OCI-LY7 (cell line): ENCODE data around the gene CIAO2B. TPM values are rescaled to one million over a fixed set of nuclear protein-coding genes. Genes with fewer than 3 reads are reported as not detected.

Experiments used
- BruUV-seq: library from RNA; stranded (reverse); fragments of 400-500 nt; replicated peaks from 2 replicates; lab custom pipeline; 2021; lab: Mats Ljungman, UMichigan
- CTCF ChIA-PET: fragments of 300-600 bp; sonication (Branson Sonifier 250); formaldehyde crosslinking; loops from one replicate; lab custom pipeline; 2022; ENCODE audit warnings: antibody characterized with exemption; ENCODE audit not compliant: unreplicated experiment; lab: Charles Lee
- POLR2A ChIA-PET: fragments of 300-600 bp; sonication (Branson Sonifier 250); formaldehyde crosslinking; loops from one replicate; lab custom pipeline; 2022; ENCODE audit warnings: antibody characterized with exemption; lab: Charles Lee
- DNase-seq: peaks from one replicate; pipeline ENCODE4 v3.0.0-alpha.2; 2015; ENCODE audit warnings: low spot score
- H2AFZ ChIP-seq: fragments of 200-600 bp; sonication (generic), shearing (Covaris generic); 2 replicates; pipeline ENCODE4 v1.6.1; 2014; ENCODE audit warnings: mild to moderate bottlenecking, antibody characterized with exemption, low read length, moderate library complexity
- H3K27ac ChIP-seq: fragments of 200-600 bp; sonication (generic); 2 replicates; pipeline ENCODE4 v1.5.1; 2014; ENCODE audit warnings: mixed run types, low read depth, mild to moderate bottlenecking, moderate library complexity, low read length, inconsistent platforms; ENCODE audit not compliant: poor library complexity, severe bottlenecking
- H3K36me3 ChIP-seq: fragments of 200-600 bp; sonication (generic); 2 replicates; pipeline ENCODE4 v1.6.1; 2014; ENCODE audit warnings: mild to moderate bottlenecking, antibody characterized with exemption, low read length, moderate library complexity, mixed read lengths; ENCODE audit not compliant: insufficient read depth
- H3K4me1 ChIP-seq: fragments of 200-600 bp; sonication (generic); 2 replicates; pipeline ENCODE4 v1.5.1; 2014; ENCODE audit warnings: mild to moderate bottlenecking, low read length; ENCODE audit not compliant: insufficient read depth, poor library complexity, severe bottlenecking
- H3K4me2 ChIP-seq: fragments of 200-600 bp; sonication (generic); 2 replicates; pipeline ENCODE4 v1.6.1; 2014; ENCODE audit warnings: mild to moderate bottlenecking, low read length
- H3K4me3 ChIP-seq: fragments of 200-600 bp; sonication (generic); 2 replicates; pipeline ENCODE4 v1.5.1; 2014; ENCODE audit warnings: mild to moderate bottlenecking, low read depth, low read length; ENCODE audit not compliant: poor library complexity, severe bottlenecking
- H3K79me2 ChIP-seq: fragments of 200-600 bp; sonication (generic); 2 replicates; pipeline ENCODE4 v1.6.1; 2016; ENCODE audit warnings: low read depth, mild to moderate bottlenecking, low read length, moderate library complexity, mixed read lengths; ENCODE audit not compliant: insufficient read depth
- H3K9me2 ChIP-seq: fragments of 200-600 bp; sonication (generic); 2 replicates; pipeline ENCODE4 v1.6.1; 2016; ENCODE audit warnings: mild to moderate bottlenecking, low read length, mixed read lengths; ENCODE audit not compliant: insufficient read depth
- H3K9me3 ChIP-seq: fragments of 200-600 bp; sonication (generic); 2 replicates; pipeline ENCODE4 v1.6.1; 2014; ENCODE audit warnings: mild to moderate bottlenecking, mixed run types, low read length, mixed read lengths
- H4K20me1 ChIP-seq: fragments of 200-600 bp; sonication (generic); 2 replicates; pipeline ENCODE4 v1.6.1; 2014; ENCODE audit warnings: mild to moderate bottlenecking, antibody characterized with exemption, low read length, moderate library complexity, mixed read lengths; ENCODE audit not compliant: insufficient read depth
- EZH2phosphoT487 ChIP-seq: fragments of 200-600 bp; sonication (generic); IDR thresholded peaks from 2 replicates; pipeline ENCODE4 v1.6.1; 2018; ENCODE audit warnings: low read depth, borderline replicate concordance, mild to moderate bottlenecking, mixed run types, antibody characterized with exemption, low read length, moderate library complexity, mixed read lengths
- intact Hi-C: fragments of 100-400 bp; cut with micrococcal nuclease; formaldehyde crosslinking; loops from one replicate; pipeline ENCODE4 v1.10.0; 2022; ENCODE audit not compliant: unreplicated experiment
- total RNA-seq, 2 experiments: library from RNA; depleted of rRNA in 1 of 2; stranded (reverse); fragments of >200 nt in 1 of 2; shearing (Covaris generic) in 1 of 2; gene quantifications; 2 replicates each; pipeline ENCODE4 v1.2.3, GENCODE V29; 2014 to 2022
- TF ChIP-seq, protein P1 (sequence below): fragments of 200-600 bp; sonication (generic); conservative IDR thresholded peaks from 2 replicates; pipeline ENCODE4 v1.5.1; 2014; ENCODE audit warnings: mild to moderate bottlenecking, antibody characterized with exemption, low read length, moderate library complexity, mixed read lengths

Gene CIAO2B
- total RNA-seq, 2 experiments from 2014 or later = 76.4 to 133 TPM

DNA sequence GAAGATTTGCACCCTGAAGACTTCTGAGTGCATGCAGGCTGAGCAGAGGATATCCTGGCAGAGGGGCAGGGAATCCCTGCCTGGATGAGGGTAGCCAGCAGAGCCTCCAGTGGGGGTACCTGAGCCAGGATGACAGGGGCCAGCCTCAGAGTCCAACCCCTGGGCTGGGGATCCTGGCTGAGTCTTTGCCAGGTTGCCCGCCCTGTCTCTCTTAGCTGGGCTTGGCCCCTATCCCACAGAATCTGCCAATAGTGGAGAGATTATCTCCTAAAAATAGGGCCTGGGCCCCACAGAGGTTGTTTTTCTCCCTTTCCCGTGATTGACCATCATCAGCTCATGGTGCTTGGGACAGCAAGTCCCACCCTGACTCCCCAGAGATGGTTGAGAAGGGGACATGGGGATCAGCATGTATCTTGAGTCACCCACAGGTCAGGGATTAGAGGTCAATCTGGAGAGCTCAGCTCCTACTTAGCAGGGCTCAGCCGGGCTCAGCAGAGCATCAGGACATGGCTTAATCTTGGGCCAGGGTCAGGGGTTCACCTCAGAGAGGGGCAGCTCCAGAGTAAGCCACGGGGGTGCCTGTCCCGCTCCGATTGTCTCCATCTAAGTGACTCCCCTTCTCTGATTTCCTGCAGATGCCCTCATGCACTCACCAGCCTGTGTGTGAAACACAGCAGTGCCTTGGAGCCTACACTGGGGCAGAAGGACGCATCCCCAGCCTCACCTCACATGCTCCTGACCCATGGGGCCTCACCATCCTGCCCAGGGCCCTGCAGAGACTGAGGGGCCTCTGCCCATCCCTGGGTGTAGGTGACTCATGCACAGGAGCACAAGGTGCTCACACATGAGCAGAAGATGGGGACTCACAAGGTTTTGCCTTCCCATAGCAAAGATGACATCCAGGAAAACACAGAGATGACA lies 27.0 kb downstream of the CIAO2B start:
- TF ChIP-seq, protein P1, sequence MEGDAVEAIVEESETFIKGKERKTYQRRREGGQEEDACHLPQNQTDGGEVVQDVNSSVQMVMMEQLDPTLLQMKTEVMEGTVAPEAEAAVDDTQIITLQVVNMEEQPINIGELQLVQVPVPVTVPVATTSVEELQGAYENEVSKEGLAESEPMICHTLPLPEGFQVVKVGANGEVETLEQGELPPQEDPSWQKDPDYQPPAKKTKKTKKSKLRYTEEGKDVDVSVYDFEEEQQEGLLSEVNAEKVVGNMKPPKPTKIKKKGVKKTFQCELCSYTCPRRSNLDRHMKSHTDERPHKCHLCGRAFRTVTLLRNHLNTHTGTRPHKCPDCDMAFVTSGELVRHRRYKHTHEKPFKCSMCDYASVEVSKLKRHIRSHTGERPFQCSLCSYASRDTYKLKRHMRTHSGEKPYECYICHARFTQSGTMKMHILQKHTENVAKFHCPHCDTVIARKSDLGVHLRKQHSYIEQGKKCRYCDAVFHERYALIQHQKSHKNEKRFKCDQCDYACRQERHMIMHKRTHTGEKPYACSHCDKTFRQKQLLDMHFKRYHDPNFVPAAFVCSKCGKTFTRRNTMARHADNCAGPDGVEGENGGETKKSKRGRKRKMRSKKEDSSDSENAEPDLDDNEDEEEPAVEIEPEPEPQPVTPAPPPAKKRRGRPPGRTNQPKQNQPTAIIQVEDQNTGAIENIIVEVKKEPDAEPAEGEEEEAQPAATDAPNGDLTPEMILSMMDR = no peak
- TF ChIP-seq EZH2phosphoT487 = no peak
- DNase-seq = no peak
- no peak overlapping the region for H2AFZ ChIP-seq
- no peak overlapping the region for H3K4me3 ChIP-seq
- intact Hi-C loops = no loop called here
- CTCF ChIA-PET = interaction anchor here (0.5 kb wide), 1 partner anchor 12 kb away, joined by 3 read pairs; no protein-coding TSS in a partner anchor
- no peak overlapping the region for H3K27ac ChIP-seq
- no peaks in the 10 kb centered on the region for H3K9me3 ChIP-seq
- no peaks in the 10 kb centered on the region for H3K79me2 ChIP-seq
- no peaks in the 10 kb centered on the region for H4K20me1 ChIP-seq
- no peak overlapping the region for H3K4me2 ChIP-seq
- H3K36me3 ChIP-seq = no peaks in the 10 kb centered on the region
- H3K9me2 ChIP-seq = no peaks in the 10 kb centered on the region
- POLR2A ChIA-PET = no interaction called here
- H3K4me1 ChIP-seq = no peaks in the 10 kb centered on the region
- BruUV-seq = no TSS peak

DNA sequence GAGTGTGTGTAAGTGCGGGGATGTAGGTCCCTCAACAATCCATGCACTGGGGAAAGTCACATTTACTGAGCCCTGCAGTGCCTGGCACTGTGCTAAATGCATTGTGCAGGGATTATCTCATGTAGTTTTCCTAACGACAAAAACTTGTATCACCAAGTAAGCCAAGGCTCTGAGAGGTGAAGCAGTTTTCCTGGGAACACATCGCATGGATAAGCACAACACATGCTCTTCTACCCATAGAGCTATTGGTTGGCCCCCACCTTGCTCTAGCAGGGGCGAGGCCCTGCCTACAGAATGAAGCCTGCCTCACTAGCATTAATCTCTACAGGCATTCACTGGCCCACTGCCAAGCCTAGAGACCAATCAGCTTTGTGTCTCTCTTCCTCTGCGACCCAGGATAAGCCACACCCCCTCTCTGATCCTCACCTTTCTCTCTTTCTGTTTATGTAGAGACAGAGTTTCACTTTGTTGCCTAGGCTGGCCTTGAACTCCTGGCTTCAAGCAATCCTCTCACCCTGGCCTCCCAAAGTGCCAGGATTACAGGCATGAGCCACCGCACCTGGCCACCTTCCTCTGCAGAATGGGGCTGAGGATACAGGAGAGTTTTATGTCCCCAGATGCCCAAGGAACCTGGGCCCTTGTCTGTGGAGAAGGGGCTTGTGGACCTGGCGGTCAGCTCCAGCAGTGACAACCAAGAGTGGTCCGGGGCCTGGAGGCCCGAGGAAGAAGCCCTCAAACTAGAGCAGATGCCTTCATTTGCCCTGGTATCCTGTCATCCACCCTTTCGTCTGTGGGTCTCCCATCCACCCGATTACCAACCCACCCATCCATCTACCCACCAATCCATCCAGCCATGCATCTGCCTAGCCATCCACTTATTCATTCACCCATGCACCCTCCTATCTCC lies 28.3 kb downstream of the CIAO2B start:
- H3K9me3 ChIP-seq = no peaks in the 10 kb centered on the region
- DNase-seq = peak; percentile 43
- no peaks in the 10 kb centered on the region for H3K79me2 ChIP-seq
- TF ChIP-seq EZH2phosphoT487 = no peak
- TF ChIP-seq, protein P1 = no peak
- H3K36me3 ChIP-seq = no peaks in the 10 kb centered on the region
- no peak overlapping the region for H3K4me3 ChIP-seq
- H4K20me1 ChIP-seq = no peaks in the 10 kb centered on the region
- BruUV-seq = no TSS peak
- ChIA-PET POLR2A (no interaction called here), CTCF (no interaction called here)
- H2AFZ ChIP-seq = no peak overlapping the region
- H3K9me2 ChIP-seq = no peaks in the 10 kb centered on the region
- no peaks in the 10 kb centered on the region for H3K4me1 ChIP-seq
- intact Hi-C loops = no loop called here
- H3K27ac ChIP-seq = no peak overlapping the region
- H3K4me2 ChIP-seq = no peak overlapping the region
